ENCODE results near the gene KCNC1. TPM values are rescaled to one million over a fixed set of nuclear protein-coding genes. Genes with fewer than 3 reads are reported as not detected.

Gene KCNC1
- total RNA-seq, 1 donor from 2014 or later = not detected

GRCh38 chr11:17805873-17806272 lies 71.3 kb downstream of the KCNC1 start:
- Histone ChIP-seq H3K27me3 (ENCODE audit: control insufficient read depth, insufficient read depth, low read length) (no peaks in the 10 kb centered on the region), H3K4me3 (ENCODE audit: low read depth, low read length) (no peak overlapping the region), H3K36me3 (ENCODE audit: control insufficient read depth, insufficient read depth, low read length) (no peaks in the 10 kb centered on the region)
- DNase-seq (ENCODE audit: low read depth) = no peak
- TF ChIP-seq CTCF (IDR thresholded peaks at IDR 0.05; ENCODE audit: insufficient read depth, low read length, poor library complexity, severe bottlenecking) = no peak

GRCh38 chr11:17807034-17807433 lies 72.5 kb downstream of the KCNC1 start:
- Histone ChIP-seq H3K36me3 (ENCODE audit: control insufficient read depth, insufficient read depth, low read length) (no peaks in the 10 kb centered on the region), H3K27me3 (ENCODE audit: control insufficient read depth, insufficient read depth, low read length) (no peaks in the 10 kb centered on the region), H3K4me3 (ENCODE audit: low read depth, low read length) (no peak overlapping the region)
- no peak for DNase-seq (ENCODE audit: low read depth)
- TF ChIP-seq CTCF (IDR thresholded peaks at IDR 0.05; ENCODE audit: insufficient read depth, low read length, poor library complexity, severe bottlenecking) = no peak

DNA sequence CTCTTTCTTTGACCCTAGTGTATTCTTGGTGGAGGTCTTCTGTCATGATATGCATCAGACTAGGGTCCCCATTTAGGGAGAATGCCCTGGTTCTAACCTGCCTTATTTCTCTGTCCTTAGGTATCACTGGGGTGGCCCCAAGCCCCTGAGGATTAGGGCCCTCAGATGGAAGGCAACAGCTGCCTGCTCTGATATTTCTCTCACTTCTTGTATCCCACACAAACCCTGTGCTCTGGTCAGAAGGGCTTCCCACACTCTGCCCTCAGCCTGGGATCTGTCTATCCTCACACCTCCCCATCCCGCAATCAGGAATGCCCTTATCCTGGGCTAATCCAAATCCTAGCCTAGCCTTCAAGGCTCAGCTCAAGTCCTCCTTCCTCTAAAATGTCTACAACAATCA lies 75.5 kb downstream of the KCNC1 start:
- H3K27me3 ChIP-seq (ENCODE audit: control insufficient read depth, insufficient read depth, low read length) = no peaks in the 10 kb centered on the region

GRCh38 chr11:17810746-17811145 lies 76.2 kb downstream of the KCNC1 start:
- Histone ChIP-seq H3K27me3 (ENCODE audit: control insufficient read depth, insufficient read depth, low read length) (no peaks in the 10 kb centered on the region), H3K36me3 (ENCODE audit: control insufficient read depth, insufficient read depth, low read length) (no peaks in the 10 kb centered on the region), H3K4me3 (ENCODE audit: low read depth, low read length) (no peak overlapping the region)
- no peak for DNase-seq (ENCODE audit: low read depth)
- no peak for TF ChIP-seq CTCF (IDR thresholded peaks at IDR 0.05; ENCODE audit: insufficient read depth, low read length, poor library complexity, severe bottlenecking)

More for the DNA sequence above, 75.5 kb downstream of the KCNC1 start:
- Histone ChIP-seq H3K36me3 (ENCODE audit: control insufficient read depth, insufficient read depth, low read length) (no peaks in the 10 kb centered on the region), H3K4me3 (ENCODE audit: low read depth, low read length) (no peak overlapping the region)
- TF ChIP-seq CTCF (IDR thresholded peaks at IDR 0.05; ENCODE audit: insufficient read depth, low read length, poor library complexity, severe bottlenecking) = no peak
- no peak for DNase-seq (ENCODE audit: low read depth)

- no peak for TF ChIP-seq CTCF (IDR thresholded peaks at IDR 0.05; ENCODE audit: insufficient read depth, low read length, poor library complexity, severe bottlenecking)
- Histone ChIP-seq H3K4me3 (ENCODE audit: low read depth, low read length) (no peak overlapping the region), H3K36me3 (ENCODE audit: control insufficient read depth, insufficient read depth, low read length) (no peaks in the 10 kb centered on the region), H3K27me3 (ENCODE audit: control insufficient read depth, insufficient read depth, low read length) (no peaks in the 10 kb centered on the region)
- no peak for DNase-seq (ENCODE audit: low read depth)
Measured at GRCh38 chr11:17811352-17811751, 76.8 kb downstream of the KCNC1 start.

DNA sequence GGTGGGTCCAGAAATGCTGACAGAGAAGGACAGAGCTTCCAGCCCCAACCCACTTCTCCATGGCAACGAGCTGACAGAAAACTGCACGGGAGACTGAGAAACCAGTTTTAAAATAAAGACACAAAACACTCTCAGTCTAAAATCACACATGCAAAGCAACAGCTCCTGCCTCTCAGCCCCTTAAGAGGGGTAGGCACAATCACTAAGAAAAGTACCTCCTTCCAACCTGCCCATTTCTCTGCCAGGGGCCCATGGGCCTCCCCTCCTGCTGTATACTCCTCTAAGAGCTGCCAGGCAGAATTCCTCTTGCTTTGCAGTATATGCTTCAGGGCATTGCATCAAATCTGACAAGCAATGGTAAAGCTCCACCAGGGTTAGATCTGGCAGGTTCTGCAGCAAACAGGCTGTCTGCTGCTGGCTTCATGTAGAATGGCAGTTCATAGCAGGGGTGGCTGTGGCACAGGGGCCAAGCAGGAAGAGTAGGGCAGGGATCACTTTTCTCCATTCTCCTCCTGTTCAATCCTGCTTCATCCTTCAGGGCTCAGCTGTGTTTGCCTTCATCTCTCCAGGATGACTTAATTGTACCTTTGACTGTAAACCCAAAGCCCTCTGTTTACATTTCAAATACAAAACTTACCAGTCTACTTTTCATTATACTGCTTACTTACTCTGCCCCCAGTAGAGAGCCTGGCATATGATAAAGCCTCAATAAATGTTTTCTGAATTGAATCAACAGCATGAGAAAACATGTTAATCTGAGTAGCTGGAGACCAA lies 77.7 kb downstream of the KCNC1 start:
- no peak for TF ChIP-seq CTCF (IDR thresholded peaks at IDR 0.05; ENCODE audit: insufficient read depth, low read length, poor library complexity, severe bottlenecking)
- Histone ChIP-seq H3K27me3 (ENCODE audit: control insufficient read depth, insufficient read depth, low read length) (no peaks in the 10 kb centered on the region), H3K36me3 (ENCODE audit: control insufficient read depth, insufficient read depth, low read length) (no peaks in the 10 kb centered on the region), H3K4me3 (ENCODE audit: low read depth, low read length) (no peak overlapping the region)
- no peak for DNase-seq (ENCODE audit: low read depth)

All from kidney epithelial cell (primary cell).